Neutrophil (primary cell): ENCODE data around the gene UHMK1.
"Not testable (repeated sequence)": the region's sequence is repeated elsewhere in the genome, so short reads cannot be mapped to it uniquely, and the experiment has no call there.

Experiments used
- H3K27ac ChIP-seq: fragments of 200-600 bp; sonication (generic); 2 replicates; pipeline ENCODE4 v1.5.1; 2016; ENCODE audit warnings: mild to moderate bottlenecking, moderate library complexity
- H3K27me3 ChIP-seq: fragments of 200-600 bp; sonication (generic); 2 replicates; pipeline ENCODE4 v1.6.0; 2016; ENCODE audit warnings: mild to moderate bottlenecking
- H3K36me3 ChIP-seq: fragments of 200-600 bp; sonication (generic); 2 replicates; pipeline ENCODE4 v1.5.1; 2017
- H3K4me1 ChIP-seq, 2 experiments: fragments of 200-600 bp in 1 of 2; sonication (generic) in 1 of 2; 1 replicate in 1 of 2; 2 replicates in 1 of 2; pipeline versions ENCODE4 v1.5.1 to v1.6.1; 2013 to 2016; ENCODE audit warnings: low read depth in 1 of 2, low read length in 1 of 2, mild to moderate bottlenecking in 1 of 2, moderate library complexity in 1 of 2; ENCODE audit not compliant: control insufficient read depth in 1 of 2, insufficient read depth in 1 of 2
- H3K4me3 ChIP-seq, 2 experiments: fragments of 200-600 bp in 1 of 2; sonication (generic) in 1 of 2; 1 replicate in 1 of 2; 2 replicates in 1 of 2; pipeline ENCODE4 v1.5.1; 2013 to 2016; ENCODE audit warnings: low read depth in 1 of 2, low read length in 1 of 2, mild to moderate bottlenecking in 1 of 2, moderate library complexity in 1 of 2
- H3K9me3 ChIP-seq: fragments of 200-600 bp; sonication (generic); 2 replicates; pipeline ENCODE4 v1.5.1; 2016
- TF ChIP-seq, protein P1 (sequence below): fragments of 200-600 bp; sonication (generic); IDR thresholded peaks from 2 replicates; pipeline ENCODE4 v1.5.1; 2016; ENCODE audit warnings: antibody characterized with exemption

Gene UHMK1

DNA sequence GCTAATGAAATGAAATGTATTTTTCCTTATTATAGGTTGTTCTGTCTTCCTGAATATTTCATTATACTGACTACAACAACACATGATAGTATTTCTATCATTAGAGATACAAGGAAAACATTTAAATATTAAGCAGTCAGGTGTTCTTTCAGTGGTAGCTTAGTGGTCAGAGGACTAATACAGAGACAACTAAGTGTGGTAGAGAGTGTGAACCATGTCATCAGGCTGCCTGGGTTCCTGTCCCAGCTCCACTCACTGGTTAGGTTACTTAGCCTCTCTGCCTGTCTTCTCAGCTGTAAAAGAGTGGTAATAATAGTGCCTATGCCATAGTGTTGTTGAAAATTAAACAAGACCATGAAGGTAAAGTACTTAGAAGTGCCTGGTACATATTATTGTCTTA, 67.8 kb downstream of the UHMK1 start:
- H3K27me3 ChIP-seq = no peaks in the 10 kb centered on the region
- no peak overlapping the region for H3K4me3 ChIP-seq
- no peak overlapping the region for H3K27ac ChIP-seq
- H3K9me3 ChIP-seq = no peaks in the 10 kb centered on the region
- no peaks in the 10 kb centered on the region for H3K36me3 ChIP-seq
- H3K4me1 ChIP-seq = peaks cover 15 to 24% of the 10 kb centered on the region in 2 experiments
- TF ChIP-seq, protein P1, sequence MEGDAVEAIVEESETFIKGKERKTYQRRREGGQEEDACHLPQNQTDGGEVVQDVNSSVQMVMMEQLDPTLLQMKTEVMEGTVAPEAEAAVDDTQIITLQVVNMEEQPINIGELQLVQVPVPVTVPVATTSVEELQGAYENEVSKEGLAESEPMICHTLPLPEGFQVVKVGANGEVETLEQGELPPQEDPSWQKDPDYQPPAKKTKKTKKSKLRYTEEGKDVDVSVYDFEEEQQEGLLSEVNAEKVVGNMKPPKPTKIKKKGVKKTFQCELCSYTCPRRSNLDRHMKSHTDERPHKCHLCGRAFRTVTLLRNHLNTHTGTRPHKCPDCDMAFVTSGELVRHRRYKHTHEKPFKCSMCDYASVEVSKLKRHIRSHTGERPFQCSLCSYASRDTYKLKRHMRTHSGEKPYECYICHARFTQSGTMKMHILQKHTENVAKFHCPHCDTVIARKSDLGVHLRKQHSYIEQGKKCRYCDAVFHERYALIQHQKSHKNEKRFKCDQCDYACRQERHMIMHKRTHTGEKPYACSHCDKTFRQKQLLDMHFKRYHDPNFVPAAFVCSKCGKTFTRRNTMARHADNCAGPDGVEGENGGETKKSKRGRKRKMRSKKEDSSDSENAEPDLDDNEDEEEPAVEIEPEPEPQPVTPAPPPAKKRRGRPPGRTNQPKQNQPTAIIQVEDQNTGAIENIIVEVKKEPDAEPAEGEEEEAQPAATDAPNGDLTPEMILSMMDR = no peak

DNA sequence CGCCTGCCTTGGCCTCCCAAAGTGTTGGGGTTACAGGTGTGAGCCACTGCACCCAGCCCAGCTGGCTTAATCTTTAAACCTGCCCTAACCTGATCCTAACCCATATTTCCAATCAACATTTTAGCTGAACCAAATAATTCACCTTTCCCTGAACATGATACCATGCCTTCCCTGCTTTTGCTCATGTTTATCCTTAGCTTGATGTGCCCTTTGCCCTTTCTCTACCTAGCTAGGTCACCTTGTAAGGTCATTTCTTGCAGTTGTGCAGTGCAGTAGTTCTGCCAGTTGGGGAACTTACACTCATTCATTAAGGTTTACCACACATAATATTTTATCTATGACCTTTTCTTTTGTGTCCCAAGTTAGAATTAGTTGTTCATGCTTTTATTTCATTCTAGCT, 69.3 kb downstream of the UHMK1 start:
- TF ChIP-seq, protein P1 = no peak
- Histone ChIP-seq H3K27ac (no peak overlapping the region), H3K9me3 (no peaks in the 10 kb centered on the region), H3K4me3 (no peak overlapping the region), H3K4me1 (peaks cover 15 to 27% of the 10 kb centered on the region in 2 experiments), H3K36me3 (no peaks in the 10 kb centered on the region), H3K27me3 (no peaks in the 10 kb centered on the region)

DNA sequence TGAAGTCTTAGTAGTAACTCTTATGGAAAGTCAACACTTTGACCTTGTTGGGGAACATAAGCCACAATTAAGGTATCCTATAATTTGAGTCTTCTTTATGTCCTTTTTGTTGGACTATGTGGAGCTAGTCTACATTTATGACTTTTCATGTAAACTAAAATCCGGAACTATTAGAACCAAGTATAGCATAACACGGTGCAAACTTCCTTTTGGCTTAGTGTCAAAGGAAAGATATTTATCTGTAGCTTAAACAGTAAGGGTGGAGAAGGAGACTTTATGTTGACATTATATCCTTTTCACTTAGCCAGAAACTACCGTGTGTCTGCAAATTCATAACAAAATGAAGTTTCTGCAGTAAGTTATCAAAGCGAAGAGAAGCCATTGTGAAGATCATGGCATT, 71.2 kb downstream of the UHMK1 start:
- H3K4me1 ChIP-seq = peaks cover 7 to 32% of the 10 kb centered on the region in 2 experiments
- no peaks in the 10 kb centered on the region for H3K36me3 ChIP-seq
- H3K27me3 ChIP-seq = no peaks in the 10 kb centered on the region
- TF ChIP-seq, protein P1 = no peak
- H3K4me3 ChIP-seq = no peak overlapping the region
- H3K9me3 ChIP-seq = no peaks in the 10 kb centered on the region
- peak overlapping the region; percentile 23 for H3K27ac ChIP-seq

DNA sequence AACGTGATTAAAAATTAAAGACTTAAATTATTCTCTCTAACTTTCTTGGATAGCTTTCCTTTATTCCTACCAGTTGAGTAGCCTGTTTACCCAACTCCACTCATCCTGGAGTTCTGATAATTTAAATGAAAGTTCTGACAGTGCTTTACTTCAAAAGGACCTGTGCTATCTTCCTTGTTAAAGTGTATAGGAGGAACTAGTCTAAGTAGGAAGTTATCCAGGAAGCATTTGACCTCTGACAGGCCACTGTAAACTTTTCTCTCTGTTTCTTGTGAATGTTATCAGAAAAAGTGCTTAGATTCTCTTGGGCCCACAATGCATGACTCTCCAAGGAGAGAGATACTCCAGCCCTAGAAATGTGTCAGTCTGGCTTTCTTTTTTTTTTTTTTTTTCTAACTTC, 73.1 kb downstream of the UHMK1 start:
- no peaks in the 10 kb centered on the region for H3K36me3 ChIP-seq
- no peak overlapping the region for H3K4me3 ChIP-seq
- H3K27ac ChIP-seq = peak overlapping the region; percentile 67
- peaks cover 7 to 32% of the 10 kb centered on the region in 2 experiments for H3K4me1 ChIP-seq
- no peaks in the 10 kb centered on the region for H3K27me3 ChIP-seq
- TF ChIP-seq, protein P1 = no peak
- H3K9me3 ChIP-seq = no peaks in the 10 kb centered on the region

DNA sequence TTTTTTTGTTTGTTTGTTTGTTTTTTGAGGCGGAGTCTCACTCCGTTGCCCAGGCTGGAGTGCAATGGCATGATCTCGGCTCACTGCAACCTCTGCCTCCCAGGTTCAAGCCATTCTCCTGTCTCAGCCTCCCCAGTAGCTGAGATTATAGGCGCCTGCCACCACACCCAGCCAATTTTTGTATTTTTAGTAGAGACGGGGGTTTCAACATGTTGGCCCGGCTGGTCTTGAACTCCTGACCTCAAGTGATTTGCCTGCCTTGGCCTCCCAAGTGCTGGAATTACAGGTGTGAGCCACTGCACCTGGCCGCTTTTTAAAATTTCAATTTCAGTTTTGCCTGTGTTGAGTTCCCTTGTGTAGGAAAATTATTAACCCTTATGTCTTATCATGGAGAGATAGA, 73.5 kb downstream of the UHMK1 start:
- H3K4me1 ChIP-seq = peaks cover 7 to 32% of the 10 kb centered on the region in 2 experiments
- peak overlapping the region; percentile 67 for H3K27ac ChIP-seq
- not testable (repeated sequence) for H3K4me3 ChIP-seq, H3K27me3 ChIP-seq, H3K9me3 ChIP-seq, H3K36me3 ChIP-seq

DNA sequence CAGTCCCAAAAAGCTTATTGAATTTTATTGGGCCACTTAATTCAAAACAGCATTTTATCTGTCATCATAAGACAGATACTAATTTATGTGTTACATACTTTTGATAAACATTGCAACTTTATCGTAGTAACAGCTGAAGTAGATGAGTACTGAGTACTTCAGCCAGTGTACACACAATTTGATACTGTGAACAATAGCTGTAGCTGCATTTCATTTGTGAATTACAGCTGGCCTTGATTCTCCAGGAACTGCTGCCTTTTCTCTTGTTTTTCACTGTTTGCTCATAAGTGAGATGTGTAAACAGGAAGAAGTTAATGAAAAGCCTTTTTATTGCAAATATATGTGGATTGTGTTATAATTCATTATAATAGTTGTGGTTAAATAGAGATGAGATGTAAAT, 74.1 kb downstream of the UHMK1 start:
- H3K4me3 ChIP-seq = no peak overlapping the region
- peaks cover 7 to 32% of the 10 kb centered on the region in 2 experiments for H3K4me1 ChIP-seq
- no peak overlapping the region for H3K27ac ChIP-seq
- no peaks in the 10 kb centered on the region for H3K36me3 ChIP-seq
- TF ChIP-seq, protein P1 = no peak
- H3K9me3 ChIP-seq = no peaks in the 10 kb centered on the region
- no peaks in the 10 kb centered on the region for H3K27me3 ChIP-seq
